ENCODE data around the gene ERG.

ERG gene

GRCh38 chr21:38356883-38357625 lies 141.2 kb downstream of the ERG start:
- DNase-seq (ENCODE audit: low spot score), result no peak

GRCh38 chr21:38355992-38356781 lies 142.1 kb downstream of the ERG start:
- peak; percentile 20 for DNase-seq (ENCODE audit: low spot score)

- no peak for DNase-seq (ENCODE audit: low spot score)
These were observed 142.9 kb downstream of the ERG start for GRCh38 chr21:38355353-38355752.

- no peak for DNase-seq (ENCODE audit: low spot score)
These were observed 143.5 kb downstream of the ERG start for GRCh38 chr21:38354746-38355145.

GRCh38 chr21:38354231-38354630 lies 144.0 kb downstream of the ERG start:
- DNase-seq (ENCODE audit: low spot score), result no peak

GRCh38 chr21:38352536-38353219 lies 145.6 kb downstream of the ERG start:
- peak; percentile 4 for DNase-seq (ENCODE audit: low spot score)

- DNase-seq (ENCODE audit: low spot score), result no peak
These were observed 146.2 kb downstream of the ERG start for GRCh38 chr21:38351961-38352521.

- no peak for DNase-seq (ENCODE audit: low spot score)
These were observed 146.9 kb downstream of the ERG start for GRCh38 chr21:38351176-38351959.

GRCh38 chr21:38350684-38351083 lies 147.6 kb downstream of the ERG start:
- no peak for DNase-seq (ENCODE audit: low spot score)

GRCh38 chr21:38349977-38350376 lies 148.3 kb downstream of the ERG start:
- DNase-seq (ENCODE audit: low spot score), result no peak

- DNase-seq (ENCODE audit: low spot score), result no peak
These were observed 149.0 kb downstream of the ERG start for GRCh38 chr21:38349111-38349746.

- no peak for DNase-seq (ENCODE audit: low spot score)
These were observed 152.0 kb downstream of the ERG start for GRCh38 chr21:38346286-38346685.

GRCh38 chr21:38343691-38344090 lies 154.6 kb downstream of the ERG start:
- no peak for DNase-seq (ENCODE audit: low spot score)

- DNase-seq (ENCODE audit: low spot score), result no peak
These were observed 155.5 kb downstream of the ERG start for GRCh38 chr21:38342739-38343138.

- DNase-seq (ENCODE audit: low spot score), result no peak
These were observed 156.7 kb downstream of the ERG start for GRCh38 chr21:38341546-38342012.

GRCh38 chr21:38340131-38340530 lies 158.1 kb downstream of the ERG start:
- DNase-seq (ENCODE audit: low spot score), result no peak

GRCh38 chr21:38337793-38338192 lies 160.5 kb downstream of the ERG start:
- DNase-seq (ENCODE audit: low spot score), result no peak

GRCh38 chr21:38334866-38335265 lies 163.4 kb downstream of the ERG start:
- DNase-seq (ENCODE audit: low spot score), result peak; percentile 2

- DNase-seq (ENCODE audit: low spot score), result no peak
These were observed 164.7 kb downstream of the ERG start for GRCh38 chr21:38333301-38334272.

- no peak for DNase-seq (ENCODE audit: low spot score)
These were observed 167.6 kb downstream of the ERG start for GRCh38 chr21:38330666-38331065.

Data from globus pallidus (tissue), 1 donor.